H1 (cell line): ENCODE results near the gene MPP3. TPM values are rescaled to one million over a fixed set of nuclear protein-coding genes. Genes with fewer than 3 reads are reported as not detected.

Source experiments
- CTCF ChIA-PET: fragments of 300-600 bp; sonication (Branson Sonifier 250); formaldehyde crosslinking; loops from one replicate; lab custom pipeline; 2021; ENCODE audit not compliant: partially characterized antibody; lab: Charles Lee
- POLR2A ChIA-PET: fragments of 300-600 bp; sonication (Branson Sonifier 250); formaldehyde crosslinking; loops from one replicate; lab custom pipeline; 2021; ENCODE audit warnings: inconsistent platforms; ENCODE audit not compliant: partially characterized antibody; lab: Charles Lee
- DNase-seq, 2 experiments: peaks; one replicate each; pipeline versions ENCODE4 v3.0.0 to v3.0.0-alpha.2; 2010 to 2022; ENCODE audit warnings: low spot score in 2 of 2, low read depth in 1 of 2, mixed read lengths in 1 of 2
- FAIRE-seq: peaks from 2 replicates; lab custom pipeline; 2011; peaks lifted over from hg19 to GRCh38; lab: Jason Lieb, UNC
- H2AFZ ChIP-seq: 2 replicates; pipeline ENCODE4 v1.8.1; 2012; ENCODE audit warnings: low read length, inconsistent platforms
- H2AK5ac ChIP-seq: 2 replicates; pipeline ENCODE4 v1.6.1; 2013; ENCODE audit warnings: low read depth, low read length
- H2BK120ac ChIP-seq: replicated peaks from 2 replicates; pipeline ENCODE3; 2013; ENCODE audit warnings: low read depth, low read length, inconsistent platforms
- H2BK12ac ChIP-seq: 2 replicates; pipeline ENCODE4 v1.6.1; 2013; ENCODE audit warnings: low read depth, low read length
- H2BK15ac ChIP-seq: 2 replicates; pipeline ENCODE4 v1.6.1; 2013; ENCODE audit warnings: low read length
- H2BK20ac ChIP-seq: 2 replicates; pipeline ENCODE4 v1.6.1; 2013; ENCODE audit warnings: low read length
- H2BK5ac ChIP-seq: 2 replicates; pipeline ENCODE4 v1.6.1; 2013; ENCODE audit warnings: low read depth, low read length
- H3K14ac ChIP-seq: 2 replicates; pipeline ENCODE4 v1.6.1; 2013; ENCODE audit warnings: inconsistent platforms; ENCODE audit not compliant: insufficient read length
- H3K18ac ChIP-seq: 2 replicates; pipeline ENCODE4 v1.6.1; 2013; ENCODE audit warnings: low read length; ENCODE audit errors: extremely low read depth
- H3K23ac ChIP-seq: 2 replicates; pipeline ENCODE4 v1.6.1; 2013; ENCODE audit warnings: inconsistent platforms; ENCODE audit not compliant: insufficient read length
- H3K23me2 ChIP-seq: 2 replicates; pipeline ENCODE4 v1.6.1; 2013; ENCODE audit warnings: low read depth, low read length
- H3K27ac ChIP-seq: 2 replicates; pipeline ENCODE4 v1.6.1; 2011; ENCODE audit warnings: low read depth, low read length, inconsistent platforms
- H3K27me3 ChIP-seq, 4 experiments: replicated peaks in 1 of 4; 1 replicate in 1 of 4; 2 replicates in 3 of 4; pipeline versions ENCODE4 v1.6.1 to v1.8.1; 2011 to 2013; ENCODE audit warnings: low read length in 3 of 4, mild to moderate bottlenecking in 3 of 4, inconsistent platforms in 2 of 4, mixed read lengths in 2 of 4, moderate library complexity in 1 of 4; ENCODE audit not compliant: control insufficient read depth in 3 of 4, insufficient read depth in 3 of 4; ENCODE audit errors: extremely low read depth in 1 of 4
- H3K36me3 ChIP-seq, 4 experiments: 2 replicates each; pipeline versions ENCODE4 v1.6.1 to v1.8.1; 2011 to 2013; ENCODE audit warnings: mild to moderate bottlenecking in 4 of 4, low read length in 3 of 4, moderate library complexity in 2 of 4, control low read depth in 1 of 4, inconsistent platforms in 1 of 4; ENCODE audit not compliant: insufficient read depth in 4 of 4, control insufficient read depth in 2 of 4
- H3K4ac ChIP-seq: replicated peaks from 2 replicates; pipeline ENCODE3; 2013; ENCODE audit warnings: low read length, low read depth, mixed read lengths, inconsistent platforms; ENCODE audit not compliant: insufficient read length
- H3K4me1 ChIP-seq, 4 experiments: replicated peaks in 1 of 4; 1 replicate in 1 of 4; 2 replicates in 3 of 4; pipeline versions ENCODE4 v1.6.1 to v1.8.1; 2011 to 2013; ENCODE audit warnings: low read length in 3 of 4, inconsistent platforms in 2 of 4, mixed read lengths in 1 of 4; ENCODE audit not compliant: insufficient read depth in 4 of 4, control insufficient read depth in 3 of 4
- H3K4me2 ChIP-seq, 2 experiments: 2 replicates each; pipeline versions ENCODE4 v1.6.1 to v1.8.1; 2011 to 2013; ENCODE audit warnings: low read depth in 2 of 2, low read length in 2 of 2, control low read depth in 1 of 2, inconsistent platforms in 1 of 2, mild to moderate bottlenecking in 1 of 2; ENCODE audit not compliant: insufficient read depth in 1 of 2
- H3K4me3 ChIP-seq, 4 experiments: fragments of 200-600, 300-600 bp in 1 of 4; sonication (generic), shearing (Covaris generic), sonication (Bioruptor Twin) in 1 of 4; 2 replicates each; pipeline versions ENCODE4 v1.5.1 to v1.8.1; 2011 to 2016; ENCODE audit warnings: low read length in 4 of 4, low read depth in 3 of 4, control low read depth in 2 of 4, inconsistent platforms in 2 of 4, mild to moderate bottlenecking in 2 of 4, mixed read lengths in 1 of 4, moderate library complexity in 1 of 4; ENCODE audit not compliant: insufficient read depth in 2 of 4; ENCODE audit errors: extremely low read depth in 1 of 4
- H3K56ac ChIP-seq: replicated peaks from 2 replicates; pipeline ENCODE3; 2013; ENCODE audit warnings: low read depth, mild to moderate bottlenecking, mixed read lengths, low read length, inconsistent platforms; ENCODE audit not compliant: insufficient read length
- H3K79me1 ChIP-seq: 2 replicates; pipeline ENCODE4 v1.6.1; 2013; ENCODE audit warnings: low read depth, low read length, control low read depth
- H3K79me2 ChIP-seq, 2 experiments: 2 replicates each; pipeline versions ENCODE4 v1.6.1 to v1.8.1; 2012 to 2013; ENCODE audit warnings: low read length in 2 of 2, mild to moderate bottlenecking in 2 of 2, inconsistent platforms in 1 of 2; ENCODE audit not compliant: insufficient read depth in 2 of 2, control insufficient read depth in 1 of 2
- H3K9ac ChIP-seq, 4 experiments: replicated peaks in 1 of 4; 1 replicate in 1 of 4; 2 replicates in 3 of 4; pipeline versions ENCODE4 v1.6.1 to v1.8.1; 2011 to 2013; ENCODE audit warnings: low read depth in 3 of 4, low read length in 3 of 4, control low read depth in 2 of 4, mild to moderate bottlenecking in 2 of 4, moderate library complexity in 2 of 4, inconsistent platforms in 1 of 4; ENCODE audit errors: extremely low read depth in 1 of 4
- H3K9me3 ChIP-seq, 2 experiments: 2 replicates each; pipeline versions ENCODE4 v1.6.1 to v1.8.1; 2012 to 2013; ENCODE audit warnings: mild to moderate bottlenecking in 2 of 2, moderate library complexity in 2 of 2, control low read depth in 1 of 2, inconsistent platforms in 1 of 2, low read depth in 1 of 2, low read length in 1 of 2, mixed read lengths in 1 of 2; ENCODE audit not compliant: insufficient read depth in 2 of 2
- H4K20me1 ChIP-seq, 2 experiments: replicated peaks in 1 of 2; 2 replicates each; pipeline versions ENCODE3 to v1.8.1; 2011 to 2013; ENCODE audit warnings: inconsistent platforms in 2 of 2, low read length in 2 of 2, mild to moderate bottlenecking in 1 of 2; ENCODE audit not compliant: insufficient read depth in 2 of 2, control insufficient read depth in 1 of 2
- H4K5ac ChIP-seq: 2 replicates; pipeline ENCODE4 v1.6.1; 2013; ENCODE audit warnings: low read length, low read depth, mixed read lengths, inconsistent platforms; ENCODE audit not compliant: insufficient read length
- H4K8ac ChIP-seq: 2 replicates; pipeline ENCODE4 v1.8.0; 2013; ENCODE audit warnings: mild to moderate bottlenecking, moderate library complexity, low read length, inconsistent platforms; ENCODE audit not compliant: insufficient read depth; ENCODE audit errors: extremely low read depth
- H4K91ac ChIP-seq: replicated peaks from 2 replicates; pipeline ENCODE3; 2013; ENCODE audit warnings: low read length, mixed read lengths, inconsistent platforms; ENCODE audit not compliant: insufficient read length
- CREB1 ChIP-seq: IDR thresholded peaks from 2 replicates; pipeline ENCODE4 v1.6.1; 2012; ENCODE audit warnings: inconsistent platforms
- CTBP2 ChIP-seq: IDR thresholded peaks from 2 replicates; pipeline ENCODE4 v1.7.0; 2011; ENCODE audit warnings: borderline replicate concordance, mild to moderate bottlenecking, moderate library complexity, mixed read lengths, low read length; ENCODE audit not compliant: insufficient read depth, insufficient read length
- KDM5A ChIP-seq: fragments of 200-600 bp; IDR thresholded peaks from 2 replicates; pipeline ENCODE4 v1.7.1; 2012; ENCODE audit warnings: mild to moderate bottlenecking, low read length, inconsistent platforms, mixed read lengths
- SIRT6 ChIP-seq: IDR thresholded peaks from one replicate; pipeline ENCODE4 v1.7.1; 2012; ENCODE audit warnings: low read length, inconsistent platforms
- TEAD4 ChIP-seq: IDR thresholded peaks from 2 replicates; pipeline ENCODE4 v1.6.1; 2012; ENCODE audit warnings: low read depth, low read length, inconsistent platforms, mixed read lengths
- YY1 ChIP-seq: IDR thresholded peaks from 2 replicates; pipeline ENCODE4 v1.6.1; 2011; ENCODE audit warnings: low read depth, mild to moderate bottlenecking, low read length
- WGBS, 2 experiments: shearing (Covaris generic) in 1 of 2; methylation state at CpG; one replicate each; pipeline versions ENCODE4 v1.1.6 to v1.1.7; 2013 to 2015; ENCODE audit warnings: low lambda C conversion rate in 2 of 2, mixed read lengths in 2 of 2, inconsistent platforms in 1 of 2, low coverage in 1 of 2, missing lambda C conversion rate in 1 of 2; ENCODE audit not compliant: insufficient replicate concordance in 2 of 2, insufficient coverage in 1 of 2, insufficient read length in 1 of 2; ENCODE audit errors: extremely low coverage in 1 of 2, missing lambda C conversion rate in 1 of 2; 5-methylcytosine and 5-hydroxymethylcytosine counted together
- polyA plus RNA-seq, 7 experiments: library from polyadenylated mRNA; depleted of rRNA in 3 of 7; stranded (reverse) in 5 of 7; unstranded in 2 of 7; fragments of >200 nt in 5 of 7; fragments of 200-250 nt in 2 of 7; gene quantifications; 1 replicate in 5 of 7; 2 replicates in 1 of 7; 4 replicates in 1 of 7; pipeline versions ENCODE4 v1.2.1 to v1.2.3, GENCODE V29; 2011 to 2013; ENCODE audit warnings: missing spikeins in 2 of 7, mixed read lengths in 2 of 7
- total RNA-seq: library from RNA; stranded (reverse); fragmentation: NEBNext Ultra II Directional; extraction: Animal tissue kit (Norgen Biotek cat#: 25700); gene quantifications from 2 replicates; pipeline ENCODE4 v1.2.1, GENCODE V29; 2021

Gene MPP3
- total and polyA plus RNA-seq, 2 of the 8 experiments (the other 6 are each of a cell fraction or from before 2014, with no cell fraction given): 3.1 to 6.1 TPM

GRCh38 chr17:43758086-43758485 is 74.9 kb downstream of the MPP3 start:
- Histone ChIP-seq H4K8ac (peak overlapping the region; percentile 29), H4K91ac (peak overlapping the region; percentile 38), H3K56ac (no peak overlapping the region), H3K23me2 (peaks cover 3% of the 10 kb centered on the region; the same call in 1 of the 2 replicates), H3K27me3 (peaks cover 0 to 30% (median 22%) of the 10 kb centered on the region in 4 experiments; a peak in 6 of 7 replicates), H2BK5ac (no peak overlapping the region), H3K4ac (no peak overlapping the region), H4K20me1 (no peaks in the 10 kb centered on the region), H3K23ac (no peak overlapping the region), H3K4me1 (peaks cover 4 to 25% (median 8%) of the 10 kb centered on the region in 4 experiments; a peak in 6 of 7 replicates), H2BK15ac (no peak overlapping the region), H2AFZ (no peak overlapping the region), H3K79me2 (no peaks in the 10 kb centered on the region), H3K4me3 (no peak overlapping the region), H3K9me3 (no peaks in the 10 kb centered on the region), H3K79me1 (no peaks in the 10 kb centered on the region), H3K36me3 (no peaks in the 10 kb centered on the region), H2BK20ac (no peak overlapping the region), H4K5ac (no peak overlapping the region), H3K18ac (no peak overlapping the region), H3K14ac (no peak overlapping the region), H3K9ac (no peak overlapping the region), H3K4me2 (no peak overlapping the region), H2BK120ac (no peak overlapping the region), H2BK12ac (no peak overlapping the region; the same call in 1 of the 2 replicates), H2AK5ac (0 out of 2 replicates have a peak overlapping the region, but pooled peaks have one; percentile 8), H3K27ac (no peak overlapping the region)
- DNase-seq: no peak
- WGBS, 2 experiments: 84% methylated on average over 6 of the region's 6 CpGs; no CpG with 5 or more reads in 1 of the 2 experiments
- CTCF ChIA-PET: interaction anchor here (0.8 to 22.9 kb wide), 12 partner anchors 9 to 182 kb away, joined by 4 to 969 read pairs (median 12); no protein-coding TSS in a partner anchor
- POLR2A ChIA-PET: interaction anchor here (2.2 to 2.4 kb wide), 2 partner anchors 56 to 59 kb away, joined by 7 to 9 read pairs; no protein-coding TSS in a partner anchor
- no peak for FAIRE-seq
- TF ChIP-seq CTBP2: no peak
- TF ChIP-seq CREB1: no peak
- no peak for TF ChIP-seq KDM5A
- TF ChIP-seq TEAD4: no peak
- TF ChIP-seq SIRT6: no peak
- no peak for TF ChIP-seq YY1
